Colonic mucosa (tissue), 4 donors: ENCODE results near the gene LNX1. TPM values are rescaled to one million over a fixed set of nuclear protein-coding genes. Genes with fewer than 3 reads are reported as not detected.
A peak's percentile ranks its signal among the peaks of the same experiment; 100 is the strongest.

Source experiments
- DNase-seq: peaks from one replicate; pipeline ENCODE4 v3.0.0-alpha.2; 2020
- H3K27ac ChIP-seq: fragments of 200-600 bp; one replicate; pipeline ENCODE4 v1.8.0; 2021
- H3K27me3 ChIP-seq: fragments of 200-600 bp; one replicate; pipeline ENCODE4 v1.8.0; 2021
- H3K36me3 ChIP-seq: fragments of 200-600 bp; one replicate; pipeline ENCODE4 v1.8.0; 2021
- H3K4me1 ChIP-seq: fragments of 200-600 bp; one replicate; pipeline ENCODE4 v1.8.0; 2021; ENCODE audit warnings: mild to moderate bottlenecking
- H3K4me3 ChIP-seq: fragments of 200-600 bp; one replicate; pipeline ENCODE4 v1.8.0; 2021
- H3K9ac ChIP-seq, 2 donors: one replicate each; pipeline ENCODE4 v1.7.0; 2013; ENCODE audit warnings: control low read depth in 2 of 2, low read depth in 2 of 2, low read length in 2 of 2
- H3K9me3 ChIP-seq: fragments of 200-600 bp; one replicate; pipeline ENCODE4 v1.8.0; 2021
- intact Hi-C: fragments of 100-400 bp; cut with DNase I; formaldehyde crosslinking; loops from one replicate; pipeline ENCODE4 v1.14.1; 2022
- total RNA-seq, 2 donors: library from RNA; stranded (reverse); fragmentation: NEBNext Ultra II Directional in 1 of 2; extraction: Animal tissue kit (Norgen Biotek cat#: 25700) in 1 of 2; gene quantifications; one replicate each; pipeline ENCODE4 v1.2.1, GENCODE V29; 2021
- TF ChIP-seq, protein P1 (sequence below): fragments of 200-600 bp; IDR thresholded peaks from one replicate; pipeline ENCODE4 v1.8.0; 2022; ENCODE audit warnings: antibody characterized with exemption, mild to moderate bottlenecking
- donor health status: healthy.
- donor health status: DM: no; HTN: no; CAD: no.
- donor health status: DM: no; HTN: no; CAD: no.

LNX1 gene
- total RNA-seq, result 10 to 100 TPM in 1 of 2 donors, 1 to 10 TPM in 1; 9.7 to 25.0 TPM

DNA sequence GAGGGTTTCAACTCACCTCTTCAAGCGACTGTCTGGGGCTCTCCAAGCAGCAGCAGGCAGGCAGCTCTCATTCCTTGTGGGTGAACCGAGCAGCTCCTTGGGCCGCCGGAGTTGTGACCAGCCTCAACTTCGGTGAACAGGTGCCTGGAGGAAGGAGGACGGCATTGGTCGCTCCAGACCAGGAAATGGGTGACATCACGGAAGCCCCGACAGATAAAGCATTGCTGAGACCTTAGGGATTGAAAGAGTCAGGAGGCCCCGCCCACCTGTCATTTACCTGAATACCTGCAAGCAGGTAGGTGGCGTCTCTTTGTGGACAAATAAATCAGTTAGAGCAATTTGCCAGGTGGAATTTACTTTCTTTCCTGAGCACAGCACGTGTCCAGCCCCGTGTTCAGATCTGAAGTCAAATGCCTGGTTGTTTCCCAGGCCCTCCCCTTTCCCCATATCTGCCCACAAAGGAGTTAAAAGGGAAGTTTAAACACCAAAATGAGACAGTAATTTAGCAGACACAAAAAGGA, at the start of gene LNX1:
LNX1 (minus strand) TSS at position 115 of the 521 bp plus-strand sequence. CDS start 17,484 bp downstream, outside the sequence.
- peak; percentile 97 for DNase-seq
- Histone ChIP-seq H3K9ac (peak within 1 kb of the TSS in 1 of 2 donors; percentile 84), H3K27me3 (no peaks in the 10 kb centered on the region), H3K27ac (peak within 1 kb of the TSS; percentile 88), H3K9me3 (no peaks in the 10 kb centered on the region), H3K4me3 (peak within 1 kb of the TSS; percentile 32), H3K36me3 (no peaks in the 10 kb centered on the region), H3K4me1 (no peaks in the 10 kb centered on the region)
- intact Hi-C loops, result no loop called here
- TF ChIP-seq, protein P1, sequence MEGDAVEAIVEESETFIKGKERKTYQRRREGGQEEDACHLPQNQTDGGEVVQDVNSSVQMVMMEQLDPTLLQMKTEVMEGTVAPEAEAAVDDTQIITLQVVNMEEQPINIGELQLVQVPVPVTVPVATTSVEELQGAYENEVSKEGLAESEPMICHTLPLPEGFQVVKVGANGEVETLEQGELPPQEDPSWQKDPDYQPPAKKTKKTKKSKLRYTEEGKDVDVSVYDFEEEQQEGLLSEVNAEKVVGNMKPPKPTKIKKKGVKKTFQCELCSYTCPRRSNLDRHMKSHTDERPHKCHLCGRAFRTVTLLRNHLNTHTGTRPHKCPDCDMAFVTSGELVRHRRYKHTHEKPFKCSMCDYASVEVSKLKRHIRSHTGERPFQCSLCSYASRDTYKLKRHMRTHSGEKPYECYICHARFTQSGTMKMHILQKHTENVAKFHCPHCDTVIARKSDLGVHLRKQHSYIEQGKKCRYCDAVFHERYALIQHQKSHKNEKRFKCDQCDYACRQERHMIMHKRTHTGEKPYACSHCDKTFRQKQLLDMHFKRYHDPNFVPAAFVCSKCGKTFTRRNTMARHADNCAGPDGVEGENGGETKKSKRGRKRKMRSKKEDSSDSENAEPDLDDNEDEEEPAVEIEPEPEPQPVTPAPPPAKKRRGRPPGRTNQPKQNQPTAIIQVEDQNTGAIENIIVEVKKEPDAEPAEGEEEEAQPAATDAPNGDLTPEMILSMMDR, result no peak

DNA sequence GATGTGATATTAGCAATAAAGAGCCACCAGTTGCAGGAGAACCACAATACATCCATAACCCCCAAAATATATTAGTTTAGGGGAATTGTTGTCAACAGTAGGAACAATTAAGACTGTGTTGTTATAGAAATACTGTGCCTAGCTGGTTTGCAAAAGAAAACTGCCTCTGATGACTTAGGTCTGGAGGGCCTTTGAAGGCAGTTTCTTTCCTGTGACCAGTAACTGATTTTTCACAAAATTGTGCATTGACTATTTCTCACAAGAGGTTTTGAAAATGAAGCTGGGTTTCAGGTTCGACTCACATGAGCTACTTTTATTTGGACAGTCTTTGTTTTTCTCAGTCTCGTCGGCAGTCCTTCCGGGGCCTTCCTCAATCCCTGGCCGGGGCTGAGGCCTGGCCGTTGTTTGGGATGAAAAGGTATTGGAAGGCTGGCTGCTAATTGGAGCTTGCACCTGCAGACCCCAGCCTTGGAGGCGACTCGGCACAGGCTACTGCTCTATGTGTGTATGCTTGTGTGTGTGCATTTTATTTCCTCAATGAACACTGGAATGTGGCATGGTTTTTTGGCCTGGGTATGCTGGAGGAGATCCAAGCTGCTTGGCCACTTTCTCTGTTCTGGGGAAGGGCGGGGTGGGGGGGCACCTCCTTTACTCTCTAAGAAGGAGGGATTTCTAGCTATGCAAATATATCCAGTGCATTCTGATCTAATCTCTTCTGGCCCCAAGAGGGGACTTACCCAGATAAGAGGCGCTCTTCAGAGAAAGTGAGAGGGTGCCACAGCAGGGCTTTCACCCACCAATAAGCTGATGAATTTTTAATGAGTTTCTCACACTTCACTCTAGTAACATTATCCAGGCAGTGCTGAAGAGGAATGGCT, 49.5 kb upstream of the LNX1 start:
- TF ChIP-seq, protein P1, result no peak
- intact Hi-C loops, result no loop called here
- H3K9me3 ChIP-seq, result no peaks in the 10 kb centered on the region
- no peak overlapping the region for H3K4me3 ChIP-seq
- no peak overlapping the region for H3K27ac ChIP-seq
- H3K9ac ChIP-seq, result no peak overlapping the region
- no peaks in the 10 kb centered on the region for H3K4me1 ChIP-seq
- H3K27me3 ChIP-seq, result no peaks in the 10 kb centered on the region
- H3K36me3 ChIP-seq, result no peaks in the 10 kb centered on the region
- DNase-seq, result no peak

DNA sequence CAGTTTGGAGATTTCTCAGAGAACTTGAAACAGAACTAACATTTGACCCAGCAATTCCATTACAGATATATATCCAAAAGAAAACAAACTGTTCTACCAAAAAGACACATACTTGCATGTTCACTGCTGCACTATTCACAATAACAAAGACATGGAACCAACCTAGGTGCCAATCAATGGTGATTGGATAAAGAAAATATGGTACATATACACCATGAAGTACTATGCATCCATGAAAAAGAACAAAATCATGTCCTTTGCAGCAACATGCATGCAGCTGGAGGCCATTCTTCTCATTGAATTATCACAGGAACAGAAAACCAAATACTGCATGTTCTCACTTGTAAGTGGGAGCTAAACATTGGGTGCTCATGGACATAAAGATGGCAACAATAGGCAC, 47.6 kb upstream of the LNX1 start:
- Histone ChIP-seq H3K36me3 (no peaks in the 10 kb centered on the region), H3K4me3 (no peak overlapping the region), H3K9me3 (no peaks in the 10 kb centered on the region), H3K9ac (no peak overlapping the region), H3K27ac (no peak overlapping the region), H3K27me3 (no peaks in the 10 kb centered on the region), H3K4me1 (no peaks in the 10 kb centered on the region)
- TF ChIP-seq, protein P1, result no peak
- intact Hi-C loops, result loop anchor here (10.0 kb wide), 1 partner anchor 64 kb away; no protein-coding TSS in a partner anchor
- DNase-seq, result no peak

DNA sequence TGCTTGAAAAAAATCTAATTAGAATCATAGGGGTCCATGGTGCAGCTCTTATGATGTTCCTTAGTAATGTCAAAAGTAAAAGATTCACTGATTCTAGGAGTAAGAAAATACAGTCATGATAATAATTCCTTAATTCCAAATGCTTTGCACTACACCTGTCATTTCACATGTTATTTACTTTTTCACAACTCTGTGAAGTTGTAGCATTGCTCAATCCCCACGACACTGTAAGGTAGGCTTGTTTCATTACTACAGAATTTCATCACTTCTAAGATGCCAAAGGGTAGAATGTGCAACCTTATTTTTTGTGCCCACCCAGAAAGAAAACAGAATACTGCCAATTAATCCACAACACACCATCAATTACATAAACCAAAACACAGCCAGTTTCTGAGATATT, 46.1 kb upstream of the LNX1 start:
- intact Hi-C loops, result loop anchor here (10.0 kb wide), 1 partner anchor 63 kb away; no protein-coding TSS in a partner anchor
- TF ChIP-seq, protein P1, result no peak
- Histone ChIP-seq H3K9me3 (no peaks in the 10 kb centered on the region), H3K27ac (no peak overlapping the region), H3K27me3 (no peaks in the 10 kb centered on the region), H3K4me3 (no peak overlapping the region), H3K9ac (no peak overlapping the region), H3K36me3 (no peaks in the 10 kb centered on the region), H3K4me1 (no peaks in the 10 kb centered on the region)
- DNase-seq, result no peak

DNA sequence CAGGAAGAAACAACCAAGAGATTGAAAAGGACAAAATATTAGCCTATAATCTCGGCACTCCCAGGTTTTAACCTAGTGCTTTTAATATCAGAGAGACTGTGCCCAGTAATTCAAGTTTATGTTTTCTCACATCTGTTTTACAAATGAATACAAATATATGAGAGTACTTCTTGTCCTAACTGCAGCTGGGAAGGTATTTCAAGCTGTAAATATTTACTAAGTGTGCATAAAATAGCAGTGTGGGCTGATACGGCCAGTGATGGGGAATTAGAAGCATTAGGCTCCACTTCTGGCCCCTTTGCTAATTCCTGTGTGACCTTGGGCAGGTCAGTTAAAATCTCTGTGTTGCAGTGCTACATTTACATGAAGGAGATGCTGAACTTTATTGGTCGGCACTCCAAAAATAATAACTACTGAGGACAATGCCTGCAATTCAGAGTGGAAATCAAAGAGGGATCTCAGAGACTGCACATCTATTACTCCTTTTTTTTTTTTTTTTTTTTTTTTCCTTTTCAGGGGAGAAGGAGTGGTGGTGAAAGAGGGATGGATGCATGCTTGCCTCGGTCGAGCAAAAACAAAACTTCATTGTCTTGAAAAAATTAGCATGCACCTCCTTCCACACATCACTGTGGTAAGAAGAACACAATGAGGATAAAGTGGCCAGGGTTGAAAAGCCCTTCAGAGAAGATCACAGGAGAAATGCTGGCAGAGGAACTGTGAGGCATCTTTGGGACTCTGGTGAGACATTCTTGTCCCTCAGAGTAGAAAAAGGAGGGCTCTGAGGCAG, 44.6 kb upstream of the LNX1 start:
- TF ChIP-seq, protein P1, result no peak
- no peak for DNase-seq
- no peaks in the 10 kb centered on the region for H3K36me3 ChIP-seq
- H3K27ac ChIP-seq, result no peak overlapping the region
- H3K27me3 ChIP-seq, result no peaks in the 10 kb centered on the region
- no peaks in the 10 kb centered on the region for H3K9me3 ChIP-seq
- no peak overlapping the region for H3K9ac ChIP-seq
- H3K4me3 ChIP-seq, result no peak overlapping the region
- H3K4me1 ChIP-seq, result no peaks in the 10 kb centered on the region
- intact Hi-C loops, result loop anchor here (10.0 kb wide), 1 partner anchor 61 kb away; no protein-coding TSS in a partner anchor
